Measurements from ENCODE around the gene SLC16A1.
"Not testable (repeated sequence)": the region's sequence is repeated elsewhere in the genome, so short reads cannot be mapped to it uniquely, and the experiment has no call there.

SLC16A1 gene

DNA sequence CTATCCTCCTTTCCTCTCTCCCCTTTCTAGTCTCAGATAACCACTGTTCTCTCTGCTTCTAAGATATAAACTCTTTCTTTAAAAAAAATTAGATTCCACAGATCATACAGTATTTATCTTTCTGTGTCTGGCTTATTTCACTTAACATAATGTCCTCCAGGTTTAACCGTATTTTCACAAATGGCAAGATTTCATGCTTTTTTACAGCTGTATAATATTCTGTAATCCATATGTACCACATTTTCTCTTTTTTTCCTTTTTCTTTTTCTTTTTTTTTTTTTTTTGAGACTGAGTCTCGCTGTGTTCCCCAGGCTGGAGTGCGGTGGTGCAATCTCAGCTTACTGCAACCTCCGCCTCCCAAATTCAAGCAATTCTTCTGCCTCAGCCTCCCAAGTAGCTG, 5.1 kb upstream of the SLC16A1 start:
- no peak for DNase-seq

GRCh38 chr1:112960384-112960783, 4.4 kb upstream of the SLC16A1 start:
- DNase-seq, result no peak

DNA sequence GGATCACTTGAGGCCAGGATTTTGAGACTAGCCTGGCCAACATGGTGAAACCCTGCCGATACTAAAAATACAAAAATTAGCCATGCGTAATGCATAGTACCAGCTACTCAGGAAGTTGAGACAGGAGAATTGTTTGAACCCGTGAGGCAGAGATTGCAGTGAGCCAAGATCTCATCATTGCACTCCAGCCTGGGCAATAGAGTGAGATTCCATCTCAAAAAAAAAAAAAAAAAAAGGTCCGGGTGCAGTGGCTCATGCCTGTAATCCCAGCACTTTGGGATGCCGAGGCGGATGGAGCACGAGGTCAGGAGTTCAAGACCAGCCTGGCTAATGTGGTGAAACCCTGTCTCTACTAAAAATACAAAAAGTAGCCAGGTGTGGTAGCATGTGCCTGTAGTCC, 2.2 kb upstream of the SLC16A1 start:
- not testable (repeated sequence) for DNase-seq

- DNase-seq, result peak; percentile 69
These were observed 1.3 kb upstream of the SLC16A1 start for GRCh38 chr1:112957133-112957812.

DNA sequence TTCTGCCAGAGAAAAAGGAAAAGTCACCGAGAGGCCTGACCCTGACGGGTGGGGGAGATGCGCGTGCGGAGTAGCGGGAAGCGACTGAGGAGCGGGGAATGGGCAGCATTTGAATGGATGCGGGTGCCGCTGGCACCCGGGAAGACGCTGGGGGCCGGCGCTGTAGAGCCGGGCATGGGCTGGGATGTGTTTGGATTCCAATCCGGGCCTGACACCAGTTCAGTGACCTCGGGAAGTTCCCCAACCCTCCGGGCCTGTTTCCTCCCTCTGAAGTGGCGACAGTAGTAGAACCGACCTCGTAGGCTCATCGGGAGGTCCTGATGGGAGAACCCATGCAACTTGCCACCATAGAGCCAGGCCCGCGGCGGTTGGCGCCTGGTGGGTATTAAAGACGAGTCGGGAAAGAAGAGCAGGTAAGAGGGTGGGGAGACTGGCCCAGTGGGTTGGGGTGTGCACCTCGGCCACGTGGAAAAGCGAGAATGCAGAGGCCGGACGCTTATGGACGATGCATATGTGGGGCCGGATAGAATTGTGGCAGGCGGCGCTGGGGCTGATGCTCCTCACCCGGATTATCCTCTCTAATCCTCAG, 642 bp upstream of the SLC16A1 start:
- peak; percentile 45 for DNase-seq

- DNase-seq, result peak; percentile 52
These were observed 837 bp downstream of the SLC16A1 start for GRCh38 chr1:112954945-112955772.

GRCh38 chr1:112954017-112954650, 1.9 kb downstream of the SLC16A1 start:
- no peak for DNase-seq

DNA sequence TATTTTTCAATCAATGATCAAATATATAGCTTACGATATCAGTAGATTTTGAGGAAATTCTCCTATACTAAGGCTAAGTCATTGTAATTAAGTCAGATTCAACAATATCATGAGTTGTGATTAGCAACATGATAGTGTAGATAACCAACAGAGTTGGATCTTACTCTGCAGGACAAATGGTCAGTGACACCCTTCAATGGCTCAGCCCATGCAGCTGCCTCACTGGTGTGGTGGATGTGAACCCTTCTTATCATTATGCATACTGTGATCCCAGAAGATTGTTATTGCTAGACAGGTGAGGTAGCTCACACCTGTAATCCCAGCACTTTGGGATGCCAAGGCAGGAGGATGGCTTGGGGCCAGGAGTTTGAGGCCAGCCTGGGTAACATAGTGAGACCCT, 5.6 kb downstream of the SLC16A1 start:
- no peak for DNase-seq

GRCh38 chr1:112946683-112947082, 9.3 kb downstream of the SLC16A1 start:
- no peak for DNase-seq

GRCh38 chr1:112939810-112940209, 16.2 kb downstream of the SLC16A1 start:
- DNase-seq, result no peak

DNA sequence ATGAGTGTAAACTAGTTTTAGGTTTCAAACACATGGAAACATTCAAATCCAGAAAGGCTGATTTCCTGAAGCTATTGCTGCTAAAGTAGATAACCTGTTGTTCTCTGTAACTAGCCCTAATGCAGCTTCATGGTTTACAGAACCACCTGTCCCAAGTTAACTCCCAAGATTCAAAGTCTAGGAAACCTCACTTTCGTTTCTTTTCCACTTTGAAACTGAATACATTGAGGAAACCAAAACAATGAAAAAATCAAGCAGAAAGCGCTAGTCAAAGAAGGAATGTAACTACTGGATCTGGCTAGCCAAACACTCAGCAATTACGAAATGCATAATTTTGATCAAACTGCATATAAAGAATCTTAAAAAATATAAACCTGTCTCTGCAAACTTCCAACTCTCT, 17.8 kb downstream of the SLC16A1 start:
- DNase-seq, result no peak

GRCh38 chr1:112937495-112937894, 18.5 kb downstream of the SLC16A1 start:
- no peak for DNase-seq

GRCh38 chr1:112937070-112937469, 18.9 kb downstream of the SLC16A1 start:
- no peak for DNase-seq

GRCh38 chr1:112935461-112936111, 20.4 kb downstream of the SLC16A1 start:
- DNase-seq, result no peak

DNA sequence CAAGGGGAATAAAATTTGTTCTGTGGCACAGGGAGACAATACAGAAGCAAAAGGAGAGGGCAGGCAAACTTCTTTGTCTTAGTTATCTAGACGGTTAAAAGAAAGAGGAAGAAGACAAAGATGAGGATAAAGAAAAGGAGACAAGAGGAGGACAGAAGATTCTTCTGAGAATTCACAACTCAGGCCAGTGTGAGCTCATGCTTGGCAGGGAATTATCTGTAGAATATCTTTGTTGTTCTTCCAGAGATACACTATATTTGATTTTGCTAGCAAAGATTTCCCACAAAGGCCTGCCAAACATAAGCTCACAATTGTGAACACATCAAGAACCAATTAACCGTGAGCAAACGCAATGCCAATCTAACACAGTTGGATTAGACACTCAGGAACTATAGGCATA, 21.4 kb downstream of the SLC16A1 start:
- DNase-seq, result no peak

DNA sequence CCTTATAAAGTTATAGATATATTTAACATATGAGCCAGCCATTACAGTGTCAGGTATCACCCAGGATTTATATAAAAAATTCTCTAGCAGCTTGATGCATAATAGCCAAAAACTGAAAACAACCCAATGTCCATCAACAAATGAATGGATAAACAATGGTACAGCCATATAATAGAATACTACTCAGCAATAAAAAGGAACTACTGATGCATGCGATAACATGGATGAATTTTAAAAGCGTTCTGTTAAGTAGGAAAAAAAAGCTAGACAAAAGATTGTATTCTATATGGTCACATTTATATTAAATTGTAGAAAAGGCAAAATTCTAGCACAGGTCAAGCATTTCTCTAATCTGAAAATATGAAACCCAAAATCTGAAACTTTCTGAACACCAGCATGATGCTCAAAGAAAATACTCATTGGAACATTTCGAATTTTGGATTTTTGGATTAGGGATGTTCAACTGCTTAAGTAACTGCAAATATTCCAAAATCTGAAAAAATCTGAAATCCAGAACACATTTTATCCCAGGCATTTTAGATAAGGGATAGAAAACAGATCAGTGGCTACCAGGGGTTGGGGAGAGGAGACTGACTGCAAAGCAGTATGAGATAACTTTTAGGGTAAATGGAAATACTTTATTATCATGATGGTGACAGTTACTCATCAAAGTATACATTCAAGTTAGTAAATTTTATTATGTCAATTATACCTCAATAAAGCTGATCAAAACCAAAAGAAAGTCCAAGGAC, 22.0 kb downstream of the SLC16A1 start:
- DNase-seq, result no peak

DNA sequence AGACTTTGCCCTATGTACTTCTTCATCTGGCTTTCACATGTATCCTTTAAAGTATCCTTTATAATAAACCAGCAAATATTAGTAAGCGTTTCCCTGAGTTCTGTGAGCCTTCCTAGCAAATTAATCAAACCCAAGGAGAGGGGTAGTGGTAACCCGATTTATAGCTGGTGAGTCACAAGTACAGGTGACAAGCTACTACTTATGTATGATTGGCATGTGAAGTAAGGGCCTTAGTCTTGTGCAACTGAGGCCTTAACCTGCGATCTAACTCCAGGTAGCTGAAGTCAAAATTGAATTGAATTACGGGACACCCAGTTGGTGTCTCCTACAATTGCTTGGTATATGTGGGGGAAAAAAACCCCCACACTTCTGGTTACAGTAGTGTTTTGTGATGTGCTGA, 26.0 kb downstream of the SLC16A1 start:
- DNase-seq, result no peak

DNA sequence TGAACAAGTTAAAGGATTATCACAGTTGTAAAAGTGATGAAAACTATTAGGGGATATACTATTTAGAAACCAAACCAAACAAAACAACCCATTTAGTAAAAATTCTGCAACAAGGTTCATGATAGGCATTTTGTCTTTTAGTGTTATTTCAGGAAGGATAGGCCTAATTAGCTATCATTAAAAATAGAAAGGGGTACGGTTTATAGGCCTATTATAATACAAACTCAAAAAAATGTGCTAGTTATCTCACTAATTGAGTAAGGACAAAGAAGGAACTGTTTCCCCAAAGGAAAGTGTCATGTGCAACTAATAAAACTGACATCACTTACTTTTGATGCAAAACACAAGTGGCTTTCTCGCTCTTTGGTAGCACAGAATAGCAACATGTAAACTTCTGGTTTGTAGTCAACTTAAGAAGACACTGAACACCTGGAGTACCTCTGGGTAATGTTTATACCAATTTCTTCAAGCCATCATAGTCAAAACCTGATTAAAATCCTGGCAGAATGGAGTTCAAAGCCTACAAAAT, 28.5 kb downstream of the SLC16A1 start:
- no peak for DNase-seq

DNA sequence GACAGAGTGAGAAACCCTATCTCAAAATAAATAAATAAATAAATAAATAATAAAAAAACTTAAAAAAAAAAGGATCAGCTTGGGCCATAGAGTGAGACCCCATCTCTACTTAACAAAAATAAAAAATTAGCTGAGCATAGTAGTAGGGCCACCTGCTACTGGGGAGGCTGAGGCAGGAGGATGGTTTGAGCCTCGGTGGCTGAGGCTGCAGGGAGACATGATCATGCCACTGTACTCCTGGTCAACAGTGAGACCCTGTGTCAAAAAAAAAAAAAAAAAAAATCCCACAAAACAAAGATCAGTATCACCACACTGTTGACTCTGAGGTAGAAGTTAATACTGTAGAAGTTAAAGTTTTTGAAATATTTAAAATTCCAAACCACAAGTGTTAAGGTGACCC, 29.1 kb downstream of the SLC16A1 start:
- DNase-seq, result no peak

GRCh38 chr1:112925015-112925414, 31.0 kb downstream of the SLC16A1 start:
- no peak for DNase-seq

GRCh38 chr1:112923959-112924349, 32.0 kb downstream of the SLC16A1 start:
- DNase-seq, result no peak

All from CD4-positive, alpha-beta T cell treated with Interleukin-12 subunit alpha and Interleukin-12 subunit beta, for 1 hour (primary cell).